Activated naive CD4-positive, alpha-beta T cell treated with anti-CD3 and anti-CD28 coated beads for 36 hours (primary cell): Measurements from ENCODE around the gene TRIM66. TPM values are rescaled to one million over a fixed set of nuclear protein-coding genes. Genes with fewer than 3 reads are reported as not detected.

Experiments used
- CTCF ChIA-PET: fragments of 350-600 bp; sonication (Branson Sonifier 250); formaldehyde crosslinking; loops from one replicate; lab custom pipeline; 2021; ENCODE audit warnings: antibody characterized with exemption; lab: Charles Lee
- DNase-seq: peaks from one replicate; pipeline ENCODE4 v3.0.0-alpha.2; 2020
- H3K27ac Mint-ChIP-seq: one replicate; pipeline ENCODE4 v1.8.0; 2021; ENCODE audit warnings: mild to moderate bottlenecking, mixed read lengths
- H3K27me3 Mint-ChIP-seq: one replicate; pipeline ENCODE4 v1.8.0; 2021; ENCODE audit warnings: low read depth, mixed read lengths
- H3K36me3 Mint-ChIP-seq: one replicate; pipeline ENCODE4 v1.8.0; 2021; ENCODE audit warnings: low read depth, mixed read lengths
- H3K4me1 Mint-ChIP-seq: one replicate; pipeline ENCODE4 v1.8.0; 2021; ENCODE audit warnings: low read depth, mixed read lengths
- H3K4me3 Mint-ChIP-seq: one replicate; pipeline ENCODE4 v1.8.0; 2021; ENCODE audit warnings: mild to moderate bottlenecking, moderate library complexity, mixed read lengths
- H3K9me3 Mint-ChIP-seq: one replicate; pipeline ENCODE4 v1.8.0; 2021; ENCODE audit warnings: mixed read lengths
- intact Hi-C: fragments of 100-400 bp; cut with micrococcal nuclease; formaldehyde crosslinking; loops from one replicate; pipeline ENCODE4 v1.15.1; 2023
- total RNA-seq, 2 experiments: library from RNA; stranded (reverse); gene quantifications; one replicate each; pipeline ENCODE4 v1.2.3, GENCODE V29; 2021

The TRIM66 gene
- total RNA-seq, 2 experiments from 2014 or later = 16.4 to 19.1 TPM

- Mint-ChIP-seq H3K4me1 (no peaks in the 10 kb centered on the region), H3K27me3 (no peaks in the 10 kb centered on the region), H3K36me3 (peaks cover 5% of the 10 kb centered on the region), H3K4me3 (no peak overlapping the region), H3K9me3 (no peaks in the 10 kb centered on the region), H3K27ac (no peak overlapping the region)
- CTCF ChIA-PET = no interaction called here
- no peak for DNase-seq
- intact Hi-C loops = no loop called here
Observed at GRCh38 chr11:8661001-8661795, 21.3 kb downstream of the TRIM66 start.

- H3K27ac Mint-ChIP-seq = peak overlapping the region; percentile 32
- CTCF ChIA-PET = no interaction called here
- H3K36me3 Mint-ChIP-seq = peaks cover 4% of the 10 kb centered on the region
- no peaks in the 10 kb centered on the region for H3K4me1 Mint-ChIP-seq
- H3K27me3 Mint-ChIP-seq = no peaks in the 10 kb centered on the region
- DNase-seq = no peak
- H3K4me3 Mint-ChIP-seq = no peak overlapping the region
- intact Hi-C loops = no loop called here
- H3K9me3 Mint-ChIP-seq = no peaks in the 10 kb centered on the region
Observed at GRCh38 chr11:8658321-8659057, 24.0 kb downstream of the TRIM66 start.

- Mint-ChIP-seq H3K9me3 (no peaks in the 10 kb centered on the region), H3K36me3 (peaks cover 10% of the 10 kb centered on the region), H3K4me3 (no peak overlapping the region), H3K27me3 (no peaks in the 10 kb centered on the region), H3K27ac (no peak overlapping the region), H3K4me1 (no peaks in the 10 kb centered on the region)
- CTCF ChIA-PET = interaction anchor here (0.6 kb wide), 2 partner anchors 259 to 303 kb away, joined by 3 read pairs; no protein-coding TSS in a partner anchor
- intact Hi-C loops = no loop called here
- DNase-seq = no peak
Observed at GRCh38 chr11:8656291-8656690, 26.2 kb downstream of the TRIM66 start.

- no peak overlapping the region for H3K27ac Mint-ChIP-seq
- no peaks in the 10 kb centered on the region for H3K4me1 Mint-ChIP-seq
- intact Hi-C loops = no loop called here
- no peak for DNase-seq
- H3K36me3 Mint-ChIP-seq = peaks cover 15% of the 10 kb centered on the region
- no peaks in the 10 kb centered on the region for H3K27me3 Mint-ChIP-seq
- CTCF ChIA-PET = no interaction called here
- no peaks in the 10 kb centered on the region for H3K9me3 Mint-ChIP-seq
- no peak overlapping the region for H3K4me3 Mint-ChIP-seq
Observed at GRCh38 chr11:8654503-8654902, 28.0 kb downstream of the TRIM66 start.

GRCh38 chr11:8652140-8652539 is 30.3 kb downstream of the TRIM66 start:
- Mint-ChIP-seq H3K36me3 (peaks cover 23% of the 10 kb centered on the region), H3K9me3 (no peaks in the 10 kb centered on the region), H3K4me3 (no peak overlapping the region), H3K4me1 (no peaks in the 10 kb centered on the region), H3K27ac (no peak overlapping the region), H3K27me3 (no peaks in the 10 kb centered on the region)
- CTCF ChIA-PET = interaction anchor here (0.6 kb wide), 1 partner anchor 288 kb away, joined by 4 read pairs; no protein-coding TSS in a partner anchor
- no peak for DNase-seq
- intact Hi-C loops = no loop called here

- Mint-ChIP-seq H3K4me3 (no peak overlapping the region), H3K27ac (no peak overlapping the region), H3K36me3 (peaks cover 28% of the 10 kb centered on the region), H3K27me3 (no peaks in the 10 kb centered on the region), H3K4me1 (no peaks in the 10 kb centered on the region), H3K9me3 (no peaks in the 10 kb centered on the region)
- no peak for DNase-seq
- intact Hi-C loops = no loop called here
- CTCF ChIA-PET = no interaction called here
Observed at GRCh38 chr11:8650401-8650990, 32.0 kb downstream of the TRIM66 start.

- Mint-ChIP-seq H3K27ac (no peak overlapping the region), H3K27me3 (no peaks in the 10 kb centered on the region), H3K4me3 (no peak overlapping the region), H3K9me3 (no peaks in the 10 kb centered on the region), H3K36me3 (peaks cover 27% of the 10 kb centered on the region), H3K4me1 (no peaks in the 10 kb centered on the region)
- no peak for DNase-seq
- intact Hi-C loops = no loop called here
- CTCF ChIA-PET = interaction anchor here (0.6 to 1.5 kb wide), 2 partner anchors 10 to 17 kb away, joined by 4 read pairs; no protein-coding TSS in a partner anchor
Observed at GRCh38 chr11:8649361-8649760, 33.1 kb downstream of the TRIM66 start.

GRCh38 chr11:8646873-8647272 is 35.6 kb downstream of the TRIM66 start:
- no peak overlapping the region for H3K4me3 Mint-ChIP-seq
- intact Hi-C loops = no loop called here
- CTCF ChIA-PET = interaction anchor here (0.6 kb wide), 1 partner anchor 120 kb away, joined by 4 read pairs; no protein-coding TSS in a partner anchor
- H3K36me3 Mint-ChIP-seq = peaks cover 24% of the 10 kb centered on the region
- no peaks in the 10 kb centered on the region for H3K27me3 Mint-ChIP-seq
- H3K4me1 Mint-ChIP-seq = no peaks in the 10 kb centered on the region
- no peaks in the 10 kb centered on the region for H3K9me3 Mint-ChIP-seq
- no peak for DNase-seq
- H3K27ac Mint-ChIP-seq = no peak overlapping the region

GRCh38 chr11:8642196-8642841 is 40.1 kb downstream of the TRIM66 start:
- Mint-ChIP-seq H3K27ac (no peak overlapping the region), H3K36me3 (peaks cover 36% of the 10 kb centered on the region), H3K9me3 (no peaks in the 10 kb centered on the region), H3K4me3 (no peak overlapping the region), H3K27me3 (no peaks in the 10 kb centered on the region), H3K4me1 (no peaks in the 10 kb centered on the region)
- intact Hi-C loops = no loop called here
- CTCF ChIA-PET = interaction anchor here (0.6 kb wide), 1 partner anchor 182 kb away, joined by 3 read pairs; no protein-coding TSS in a partner anchor
- no peak for DNase-seq

- CTCF ChIA-PET = no interaction called here
- Mint-ChIP-seq H3K36me3 (peaks cover 40% of the 10 kb centered on the region), H3K27ac (no peak overlapping the region), H3K4me1 (no peaks in the 10 kb centered on the region), H3K4me3 (no peak overlapping the region), H3K9me3 (peaks cover 6% of the 10 kb centered on the region), H3K27me3 (no peaks in the 10 kb centered on the region)
- intact Hi-C loops = no loop called here
- no peak for DNase-seq
Observed at GRCh38 chr11:8641332-8641731, 41.1 kb downstream of the TRIM66 start.

GRCh38 chr11:8640267-8640906 is 42.1 kb downstream of the TRIM66 start:
- H3K27me3 Mint-ChIP-seq = no peaks in the 10 kb centered on the region
- H3K27ac Mint-ChIP-seq = no peak overlapping the region
- CTCF ChIA-PET = no interaction called here
- DNase-seq = no peak
- intact Hi-C loops = no loop called here
- no peak overlapping the region for H3K4me3 Mint-ChIP-seq
- H3K4me1 Mint-ChIP-seq = no peaks in the 10 kb centered on the region
- H3K9me3 Mint-ChIP-seq = peaks cover 6% of the 10 kb centered on the region
- peaks cover 47% of the 10 kb centered on the region for H3K36me3 Mint-ChIP-seq
